Mucosa of descending colon (tissue), 3 donors: ENCODE measurements around the gene HS6ST1. TPM values are rescaled to one million over a fixed set of nuclear protein-coding genes. Genes with fewer than 3 reads are reported as not detected.

ENCODE experiments used
- ATAC-seq: fragments of 200-7000 bp; cut with Tn5 transposase; one replicate; pipeline ENCODE4 v1.9.1; 2020; ENCODE audit warnings: mild to moderate bottlenecking, moderate library complexity
- DNase-seq, 3 donors: peaks; one replicate each; pipeline ENCODE4 v3.0.0-alpha.2; 2020
- H3K36me3 ChIP-seq: fragments of 200-600 bp; one replicate; pipeline ENCODE4 v1.8.0; 2021; ENCODE audit warnings: low read depth, mild to moderate bottlenecking
- H3K4me1 ChIP-seq: fragments of 200-600 bp; one replicate; pipeline ENCODE4 v1.8.0; 2021; ENCODE audit warnings: low read depth, mild to moderate bottlenecking
- H3K4me3 ChIP-seq: fragments of 200-600 bp; one replicate; pipeline ENCODE4 v1.8.0; 2021; ENCODE audit warnings: mild to moderate bottlenecking
- H3K9me3 ChIP-seq: fragments of 200-600 bp; one replicate; pipeline ENCODE4 v1.8.0; 2021; ENCODE audit warnings: mild to moderate bottlenecking
- CTCF ChIP-seq: fragments of 200-600 bp; IDR thresholded peaks from one replicate; pipeline ENCODE4 v1.8.0; 2022; ENCODE audit warnings: antibody characterized with exemption, mild to moderate bottlenecking
- intact Hi-C, 2 donors: fragments of 100-400 bp; cut with DNase I in 1 of 2; cut with micrococcal nuclease in 1 of 2; formaldehyde crosslinking; loops; one replicate each; pipeline versions ENCODE4 v1.11.0 to v1.11.1; 2022; cut with DNase I, micrococcal nuclease
- total RNA-seq, 3 donors: library from RNA; stranded (reverse); fragmentation: NEBNext Ultra II Directional in 2 of 3; extraction: Animal tissue kit (Norgen Biotek cat#: 25700) in 2 of 3; gene quantifications; one replicate each; pipeline versions ENCODE4 v1.2.1 to v1.2.4, GENCODE V29; 2021 to 2023
- donor health status: DM: no; HTN: no; CAD: no; lungs with moderate emphysema.
- donor health status: DM: no; HTN: no; CAD: no.
- donor health status: DM: no; HTN: yes; CAD: no.

HS6ST1 gene
- total RNA-seq, 3 donors from 2014 or later = 30.8 to 39.6 (median 32.2) TPM

- peak; percentile 62 to 73 (median 68) for DNase-seq
- intact Hi-C loops = no loop called here
- Histone ChIP-seq H3K4me3 (no peak overlapping the region), H3K4me1 (peaks cover 26% of the 10 kb centered on the region), H3K9me3 (no peaks in the 10 kb centered on the region), H3K36me3 (no peaks in the 10 kb centered on the region)
- no peak for TF ChIP-seq CTCF
- ATAC-seq = peak; percentile 47
These were observed 12.4 kb downstream of the HS6ST1 start for GRCh38 chr2:128306081-128306930.

- no peak for TF ChIP-seq CTCF
- DNase-seq (peak in 2 of 3 donors; percentile 32 to 49), ATAC-seq (no peak)
- Histone ChIP-seq H3K4me3 (no peak overlapping the region), H3K36me3 (no peaks in the 10 kb centered on the region), H3K9me3 (no peaks in the 10 kb centered on the region), H3K4me1 (peaks cover 27% of the 10 kb centered on the region)
- intact Hi-C loops = no loop called here
These were observed 13.1 kb downstream of the HS6ST1 start for GRCh38 chr2:128305555-128306080.

- H3K36me3 ChIP-seq = no peaks in the 10 kb centered on the region
- no peaks in the 10 kb centered on the region for H3K9me3 ChIP-seq
- TF ChIP-seq CTCF = no peak
- peak; percentile 32 to 65 (median 48) for DNase-seq
- peak; percentile 7 for ATAC-seq
- no peak overlapping the region for H3K4me3 ChIP-seq
- intact Hi-C loops = no loop called here
- H3K4me1 ChIP-seq = peaks cover 26% of the 10 kb centered on the region
These were observed 13.7 kb downstream of the HS6ST1 start for GRCh38 chr2:128304715-128305554.

- ATAC-seq (no peak), DNase-seq (peak in 2 of 3 donors; percentile 10 to 30)
- no peaks in the 10 kb centered on the region for H3K36me3 ChIP-seq
- H3K4me3 ChIP-seq = no peak overlapping the region
- no peak for TF ChIP-seq CTCF
- peaks cover 24% of the 10 kb centered on the region for H3K4me1 ChIP-seq
- intact Hi-C loops = no loop called here
- H3K9me3 ChIP-seq = no peaks in the 10 kb centered on the region
These were observed 14.3 kb downstream of the HS6ST1 start for GRCh38 chr2:128304330-128304714.

- H3K4me1 ChIP-seq = peaks cover 24% of the 10 kb centered on the region
- TF ChIP-seq CTCF = no peak
- ATAC-seq = no peak
- H3K9me3 ChIP-seq = no peaks in the 10 kb centered on the region
- peak in 2 of 3 donors; percentile 10 to 16 for DNase-seq
- intact Hi-C loops = no loop called here
- no peak overlapping the region for H3K4me3 ChIP-seq
- no peaks in the 10 kb centered on the region for H3K36me3 ChIP-seq
These were observed 14.8 kb downstream of the HS6ST1 start for GRCh38 chr2:128303911-128304310.
